ENCODE data around the gene CHRNA4.
"Not testable (repeated sequence)": the region's sequence is repeated elsewhere in the genome, so short reads cannot be mapped to it uniquely, and the experiment has no call there.

Gene CHRNA4

DNA sequence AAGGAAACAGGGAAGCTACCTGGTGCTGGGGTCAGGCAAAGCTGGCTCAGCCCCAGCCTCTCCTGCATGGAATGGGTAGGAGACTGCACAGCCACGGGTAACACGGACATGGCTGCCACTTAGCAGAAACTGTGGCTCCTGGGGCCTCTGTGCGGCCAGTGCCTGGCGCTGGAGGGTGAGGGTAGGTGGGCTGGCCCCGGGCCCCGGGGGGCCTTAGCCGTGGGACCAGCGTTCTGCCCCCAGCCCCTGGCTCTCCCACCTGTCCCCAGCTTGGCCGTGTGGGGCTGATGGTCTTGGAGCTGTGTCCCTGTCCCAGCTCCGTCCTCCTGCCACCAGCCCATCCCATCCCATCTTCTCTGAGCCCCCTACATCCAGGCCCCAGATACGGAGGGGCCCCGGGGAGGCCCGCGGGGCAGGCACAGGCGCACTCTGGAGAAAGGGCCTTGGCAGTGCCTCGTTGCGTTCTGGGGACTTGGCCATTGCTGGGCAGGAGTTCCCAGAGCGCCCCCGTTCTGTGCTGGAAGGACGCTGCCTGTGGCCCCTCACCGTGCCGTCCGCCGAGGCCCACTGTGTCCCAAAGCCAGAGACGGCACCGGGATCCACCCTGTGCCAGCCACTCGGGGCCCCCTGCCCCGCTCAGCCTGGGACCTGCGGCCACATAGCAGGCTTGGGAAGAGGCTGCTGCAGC, 12.2 kb downstream of the CHRNA4 start:
- DNase-seq (ENCODE audit: low spot score) = no peak

DNA sequence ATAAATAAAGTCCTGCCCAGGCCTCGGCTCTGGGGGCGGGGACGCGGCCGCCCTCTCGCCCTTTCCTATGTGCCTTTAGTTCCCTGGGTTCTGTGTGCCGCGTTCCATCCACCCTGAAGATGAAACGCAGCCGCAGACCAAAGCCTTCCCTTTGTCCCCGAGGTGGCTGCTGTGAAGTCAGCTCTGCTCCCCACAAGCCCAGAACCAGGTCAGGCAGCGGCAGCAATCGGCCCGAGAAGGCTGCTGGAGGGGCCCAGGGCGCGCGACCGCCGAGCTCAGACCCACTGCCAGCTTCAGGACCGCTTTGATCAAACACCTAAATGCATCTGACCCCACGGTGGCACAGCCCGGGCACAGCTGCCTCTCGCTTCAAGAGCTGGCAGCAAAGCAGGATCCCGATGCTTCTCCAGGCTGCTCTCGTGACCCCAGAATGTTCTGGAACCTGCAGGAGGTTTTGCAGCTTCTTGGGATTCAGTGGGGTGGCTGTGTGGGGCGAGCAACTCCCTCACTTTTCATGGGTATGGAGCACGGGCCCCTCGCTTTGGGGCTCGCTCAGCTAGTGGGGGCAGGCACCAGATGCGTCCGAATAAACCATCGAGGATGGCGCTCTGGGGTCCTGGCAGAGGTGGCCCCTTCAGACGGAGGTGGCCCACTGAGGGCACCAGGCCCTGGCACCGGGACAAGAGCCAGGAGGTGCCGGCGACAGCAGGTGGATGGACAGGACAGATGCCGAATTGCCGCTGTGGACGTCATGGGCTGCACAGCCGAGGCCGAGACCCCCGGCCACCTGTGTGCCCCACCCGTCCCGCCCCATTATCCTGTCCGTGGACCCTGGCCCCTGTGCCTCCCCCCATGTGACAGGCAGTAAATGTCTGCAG, 13.0 kb downstream of the CHRNA4 start:
- DNase-seq (ENCODE audit: low spot score) = no peak

DNA sequence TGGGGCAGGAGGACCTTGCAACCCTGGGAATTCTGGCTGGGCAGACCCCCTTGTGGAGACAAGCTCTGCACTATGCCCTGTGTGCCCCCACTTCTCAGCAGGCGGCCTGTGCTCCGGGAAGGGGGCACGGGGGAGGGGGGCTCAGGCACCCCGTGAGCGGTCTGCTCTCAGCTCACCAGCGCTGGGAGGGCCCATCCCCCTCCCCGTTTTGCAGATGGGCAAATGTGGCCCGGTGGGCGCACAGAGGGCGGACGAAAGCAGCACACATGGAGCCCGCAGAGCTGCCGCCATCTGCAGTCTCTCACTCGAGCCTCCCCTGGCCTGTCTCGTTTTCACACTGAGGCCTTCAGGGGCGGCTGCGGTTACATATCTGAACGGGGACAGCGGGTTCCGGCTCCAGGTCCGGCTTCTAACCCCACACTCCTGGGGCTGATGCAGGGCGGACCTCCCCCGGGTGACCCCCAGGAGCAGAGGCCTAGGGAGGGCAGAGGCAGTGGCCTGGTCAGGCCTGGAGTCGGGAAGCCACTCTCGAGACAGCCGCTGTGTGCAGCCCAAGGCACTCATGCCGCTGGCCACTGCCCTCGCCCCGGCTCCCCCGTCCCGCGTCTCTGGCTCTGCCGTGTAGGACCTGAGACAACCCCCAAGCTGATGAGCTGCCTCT, 13.9 kb downstream of the CHRNA4 start:
- DNase-seq (ENCODE audit: low spot score) = no peak

DNA sequence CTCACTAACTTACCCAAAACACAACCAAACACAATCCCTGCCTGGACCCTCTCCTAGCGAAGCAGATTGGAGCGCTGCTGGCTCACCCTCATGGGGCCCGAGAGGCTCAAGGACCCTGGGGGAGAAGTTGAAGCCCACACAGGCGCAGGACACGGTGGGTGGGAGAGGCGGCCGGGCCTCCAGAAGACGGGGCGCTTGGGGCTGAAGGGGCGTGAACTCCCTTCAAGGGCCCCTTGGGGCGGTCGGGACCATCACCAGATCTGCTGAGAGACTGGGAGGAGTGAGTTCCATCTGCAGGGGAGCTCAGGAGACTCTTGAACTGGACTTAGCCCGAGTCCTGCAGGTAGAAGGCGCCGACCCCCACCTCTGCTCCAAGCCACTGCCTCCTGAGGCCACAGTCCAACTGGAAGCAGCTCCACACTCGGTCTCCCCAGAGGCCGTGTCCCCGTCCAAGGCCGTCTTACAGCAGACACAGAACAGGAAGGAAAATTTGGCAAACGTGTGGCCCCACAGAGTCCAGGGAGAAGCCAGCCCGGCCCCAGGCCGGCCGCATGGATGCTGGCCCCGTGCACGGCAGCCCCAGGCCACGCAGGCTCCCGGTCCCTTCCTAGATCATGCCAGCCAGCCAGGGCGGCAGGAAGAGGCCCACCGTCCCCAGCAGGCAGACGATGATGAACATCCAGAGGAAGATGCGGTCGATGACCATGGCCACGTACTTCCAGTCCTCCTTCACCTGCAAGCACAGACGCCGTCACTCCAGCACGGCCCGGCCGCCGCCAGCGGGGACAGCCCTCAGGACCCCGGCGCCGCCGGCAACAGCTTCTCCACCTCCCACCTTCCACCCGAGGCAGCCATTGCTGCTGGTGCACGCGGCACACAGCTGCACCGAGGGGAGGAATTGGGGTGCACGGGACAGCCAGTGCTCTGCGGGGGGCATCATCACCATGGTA, 14.7 kb downstream of the CHRNA4 start:
- no peak for DNase-seq (ENCODE audit: low spot score)

DNA sequence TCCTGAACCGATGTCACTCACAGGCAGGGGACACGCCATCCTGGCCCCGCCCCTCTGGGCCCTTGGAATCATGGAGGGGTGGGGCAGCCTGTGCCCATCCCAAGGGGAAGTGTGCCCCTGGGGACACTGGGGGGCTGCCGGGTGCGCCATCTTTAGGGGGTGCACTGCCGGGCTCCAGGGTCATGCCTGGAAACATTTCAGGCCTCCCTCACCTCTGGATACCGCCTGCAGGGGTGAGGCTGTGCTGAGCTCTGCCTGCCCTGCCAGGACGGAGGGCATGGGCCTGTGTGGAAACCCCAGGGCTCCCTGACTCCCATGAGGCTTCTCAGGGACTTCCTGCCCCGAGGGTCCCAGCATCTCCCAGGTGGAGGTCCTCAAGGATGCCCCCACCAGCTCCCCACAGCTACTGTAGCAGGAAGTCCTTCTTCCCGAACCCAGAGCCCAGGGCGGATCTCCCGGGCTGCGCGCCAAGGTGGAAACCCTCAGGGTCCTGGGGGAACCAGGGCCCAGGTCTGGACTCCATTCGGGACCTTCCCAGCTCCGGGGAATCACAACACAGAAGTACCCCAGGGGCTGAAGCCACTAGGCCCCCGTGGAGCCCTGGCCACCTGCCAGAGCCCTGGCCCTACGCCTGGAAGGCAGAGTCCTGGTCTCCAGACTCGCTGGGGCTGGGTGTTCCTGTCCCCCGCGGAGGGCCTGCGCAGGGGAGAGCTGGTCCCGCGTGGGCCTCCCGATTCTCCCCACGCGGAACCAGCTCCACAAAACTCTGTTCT, 15.6 kb downstream of the CHRNA4 start:
- no peak for DNase-seq (ENCODE audit: low spot score)

DNA sequence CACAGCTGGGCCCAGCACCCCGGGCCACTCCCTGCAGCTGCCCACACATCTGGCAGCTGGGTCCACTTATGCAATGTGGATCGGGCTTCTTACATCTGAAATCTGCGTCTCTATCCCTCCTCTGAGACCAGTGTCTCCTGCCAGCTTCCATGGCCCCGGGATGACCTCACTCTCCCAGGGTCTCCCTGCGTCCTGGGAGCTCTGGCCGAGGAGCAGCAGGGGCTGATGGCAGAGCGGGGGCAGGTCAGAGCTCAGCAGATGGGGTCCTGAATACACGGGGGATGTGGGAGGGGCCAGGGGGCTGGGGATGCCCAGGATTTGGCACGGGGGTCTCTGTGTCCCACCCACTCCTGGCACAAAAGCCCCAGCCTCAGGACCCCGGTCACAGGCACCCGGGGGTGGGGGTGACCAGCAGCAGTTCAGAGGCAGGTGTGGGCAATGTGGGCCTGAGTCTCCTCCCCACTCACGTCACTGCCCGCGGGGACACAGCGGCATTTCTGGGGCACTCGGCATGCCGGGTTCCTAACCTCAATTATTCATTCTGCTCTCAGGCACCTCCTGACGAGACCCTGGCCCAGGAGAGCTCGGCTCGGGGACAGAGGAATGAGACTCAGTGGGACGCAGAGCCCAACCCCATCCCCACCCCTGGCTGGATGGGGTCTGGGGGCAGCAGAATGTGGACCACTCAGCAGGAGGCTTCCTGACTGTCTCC, 16.4 kb downstream of the CHRNA4 start:
- no peak for DNase-seq (ENCODE audit: low spot score)

DNA sequence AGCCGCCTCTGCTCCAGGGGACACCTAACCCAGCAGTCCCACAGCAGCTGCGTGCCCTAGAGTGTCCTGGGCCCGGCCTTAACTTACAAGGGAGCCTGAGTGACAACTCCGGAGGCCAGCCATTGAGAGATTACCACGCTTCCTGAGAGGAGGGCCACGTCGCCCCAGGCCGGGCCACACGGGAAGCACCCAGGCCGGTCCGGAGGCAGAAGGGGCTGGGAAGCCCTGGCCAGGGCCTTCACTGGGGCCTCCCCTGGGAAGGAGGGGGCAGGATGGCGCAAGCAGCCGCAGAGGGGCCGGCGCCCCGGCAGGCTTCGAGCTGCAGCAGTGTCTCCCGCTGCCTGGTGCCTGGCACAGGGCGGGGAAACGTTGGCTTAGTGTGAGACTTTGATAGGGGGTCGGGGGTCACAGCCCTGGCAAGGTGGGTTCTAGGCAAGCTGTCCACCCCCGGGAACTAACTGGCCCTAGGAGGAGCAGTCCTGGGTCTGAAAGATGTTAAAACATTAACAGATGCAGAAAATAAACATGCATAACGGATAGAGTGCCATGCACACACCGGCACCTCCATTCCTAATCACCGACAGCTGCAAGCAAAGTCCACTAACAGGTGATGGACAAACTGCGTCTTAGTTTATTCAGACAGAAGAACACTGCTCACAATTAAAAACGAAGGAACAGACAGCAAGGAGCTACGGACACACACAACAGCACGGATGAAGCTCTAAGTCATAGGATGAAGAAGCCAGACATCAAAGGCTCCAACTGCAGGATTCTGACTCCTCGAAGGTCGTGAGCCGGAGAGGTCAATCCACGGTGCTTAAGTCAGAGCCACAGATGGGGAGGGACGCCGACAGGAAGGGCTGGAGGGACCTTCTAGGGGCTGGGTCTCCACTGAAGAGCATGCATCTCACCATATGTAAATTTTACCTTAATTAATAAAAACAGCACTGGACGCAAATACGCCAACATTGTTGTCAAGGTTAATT, 17.4 kb downstream of the CHRNA4 start:
- DNase-seq (ENCODE audit: low spot score) = no peak

DNA sequence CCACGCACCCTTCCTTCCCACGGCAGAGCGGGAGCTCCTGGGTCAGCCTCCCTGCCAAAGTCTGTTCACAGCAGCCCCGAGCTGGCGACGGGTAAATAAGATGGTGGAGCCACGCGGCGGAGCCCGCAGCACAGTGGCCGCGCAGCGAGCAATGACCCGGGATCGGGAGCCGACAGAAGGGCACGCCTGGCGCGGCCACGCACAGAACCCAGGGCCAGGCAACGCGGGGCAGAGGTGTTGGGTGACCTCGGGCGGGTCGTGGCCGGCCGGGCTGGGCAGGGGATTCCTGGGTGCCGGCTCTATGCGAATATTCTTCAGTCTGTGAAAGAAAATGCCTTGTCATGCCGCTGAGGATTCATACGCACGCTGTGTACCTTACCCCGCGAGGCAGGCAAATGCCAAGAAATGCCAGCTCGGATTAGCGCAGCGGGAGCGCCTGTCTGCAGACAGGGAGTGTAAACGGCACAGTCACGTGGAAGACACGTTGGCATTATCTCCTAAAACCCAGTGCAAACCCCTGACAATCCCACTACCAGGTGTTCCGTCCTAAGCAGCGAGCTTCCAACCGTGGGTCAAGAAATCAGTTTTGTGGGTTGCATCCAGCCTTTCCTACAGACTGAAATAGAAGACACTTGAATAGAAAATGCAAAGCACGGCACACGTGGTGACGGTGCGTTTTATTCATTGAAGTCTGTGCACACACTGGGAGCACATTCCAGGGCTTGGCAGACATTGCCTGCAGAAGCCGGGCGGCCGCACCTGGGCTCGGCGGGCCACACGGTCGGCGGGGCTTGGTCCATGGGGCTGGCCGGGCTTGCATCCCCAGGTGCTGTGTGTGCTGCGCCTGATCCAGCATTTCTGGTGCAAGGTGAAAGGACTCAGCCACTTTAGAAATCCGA, 18.3 kb downstream of the CHRNA4 start:
- DNase-seq (ENCODE audit: low spot score) = no peak

DNA sequence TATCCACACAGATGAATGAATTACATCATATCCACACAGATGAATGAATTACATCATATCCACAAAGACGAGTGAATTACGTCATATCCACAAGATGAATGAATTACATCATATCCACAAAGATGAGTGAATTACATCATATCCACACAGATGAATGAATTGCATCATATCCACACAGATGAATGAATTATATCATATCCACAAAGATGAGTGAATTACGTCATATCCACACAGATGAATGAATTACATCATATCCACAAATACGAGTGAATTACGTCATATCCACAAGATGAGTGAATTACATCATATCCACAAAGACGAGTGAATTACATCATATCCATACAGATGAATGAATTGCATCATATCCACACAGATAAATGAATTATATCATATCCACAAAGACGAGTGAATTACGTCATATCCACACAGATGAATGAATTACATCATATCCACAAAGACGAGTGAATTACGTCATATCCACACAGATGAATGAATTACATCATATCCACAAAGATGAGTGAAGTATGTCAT, 20.9 kb downstream of the CHRNA4 start:
- not testable (repeated sequence) for DNase-seq (ENCODE audit: low spot score)

DNA sequence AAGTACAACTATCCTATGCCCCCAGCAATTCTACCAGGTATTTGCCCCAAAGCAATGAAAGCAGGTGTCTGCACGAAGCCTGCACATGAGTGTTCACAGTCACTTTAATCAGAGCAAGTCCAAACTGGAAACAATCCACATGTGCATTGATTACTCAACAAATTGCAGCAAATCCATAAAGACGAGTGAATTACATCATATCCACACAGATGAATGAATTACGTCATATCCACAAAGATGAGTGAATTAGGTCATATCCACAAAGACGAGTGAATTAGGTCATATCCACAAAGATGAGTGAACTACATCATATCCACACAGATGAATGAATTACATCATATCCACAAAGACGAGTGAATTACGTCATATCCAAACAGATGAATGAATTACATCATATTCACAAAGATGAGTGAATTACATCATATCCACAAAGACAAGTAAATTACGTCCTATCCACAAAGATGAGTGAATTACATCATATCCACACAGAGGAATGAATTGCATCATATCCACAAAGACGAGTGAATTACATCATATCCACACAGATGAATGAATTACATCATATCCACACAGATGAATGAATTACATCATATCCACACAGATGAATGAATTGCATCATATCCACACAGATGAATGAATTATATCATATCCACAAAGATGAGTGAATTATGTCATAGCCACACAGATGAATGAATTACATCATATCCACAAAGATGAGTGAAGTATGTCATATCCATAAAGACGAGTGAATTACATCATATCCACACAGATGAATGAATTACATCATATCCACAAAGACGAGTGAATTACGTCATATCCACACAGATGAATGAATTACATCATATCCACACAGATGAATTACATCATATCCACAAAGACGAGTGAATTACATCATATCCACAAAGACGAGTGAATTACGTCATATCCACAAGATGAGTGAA, 21.7 kb downstream of the CHRNA4 start:
- DNase-seq (ENCODE audit: low spot score) = not testable (repeated sequence)

DNA sequence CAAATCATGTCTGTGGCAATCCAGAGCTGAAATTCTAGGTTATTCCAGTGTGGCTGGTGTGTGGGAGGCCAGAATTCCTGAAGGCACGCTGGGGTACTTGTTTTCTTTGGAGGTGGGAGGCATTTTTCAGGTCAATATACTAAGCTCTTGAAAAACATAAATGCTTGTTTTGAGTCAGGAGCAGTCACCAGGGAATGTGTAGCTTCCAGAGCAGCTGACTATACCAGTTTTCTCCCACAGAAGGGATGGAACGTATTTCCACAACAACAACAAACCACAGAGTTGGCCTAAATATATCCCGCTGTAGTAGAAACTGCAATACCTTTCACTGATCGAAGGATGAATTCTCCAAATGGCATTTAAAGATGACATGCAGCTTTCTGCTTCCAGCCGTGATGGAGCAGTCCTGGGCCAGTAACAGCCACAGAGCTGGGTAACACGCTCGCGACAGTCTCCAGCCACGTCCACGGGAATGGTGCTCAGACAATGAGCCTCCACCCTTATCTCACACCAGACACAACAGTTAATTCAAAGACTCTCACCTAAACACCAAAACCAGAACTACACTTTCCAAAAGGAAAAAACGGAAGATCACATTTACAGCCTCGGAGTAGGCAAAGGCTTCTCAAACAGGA, 23.2 kb downstream of the CHRNA4 start:
- DNase-seq (ENCODE audit: low spot score) = no peak

DNA sequence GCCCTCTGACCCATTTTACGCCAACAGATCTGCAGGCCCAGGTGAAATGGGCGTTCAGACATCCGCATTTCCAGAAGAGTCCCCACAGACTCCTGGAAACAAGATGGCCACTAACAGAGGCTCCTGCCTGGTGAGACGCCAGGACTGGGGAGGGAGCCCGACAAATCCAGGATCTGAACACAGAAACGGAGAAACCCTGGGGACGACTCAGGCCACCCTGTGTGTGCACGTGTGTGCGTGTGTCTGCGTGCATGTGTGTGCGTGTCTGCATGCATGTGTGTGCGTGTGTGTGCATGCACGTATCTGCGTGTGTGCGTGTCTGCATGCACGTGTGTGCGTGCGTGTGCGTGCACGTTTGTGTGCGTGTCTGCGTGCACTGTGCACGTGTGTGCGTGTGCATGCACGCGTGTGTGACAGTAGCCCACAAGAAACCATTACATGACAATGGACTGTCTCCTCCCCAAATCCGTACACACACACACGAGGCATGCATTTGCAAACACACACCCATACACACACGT, 24.9 kb downstream of the CHRNA4 start:
- no peak for DNase-seq (ENCODE audit: low spot score)

DNA sequence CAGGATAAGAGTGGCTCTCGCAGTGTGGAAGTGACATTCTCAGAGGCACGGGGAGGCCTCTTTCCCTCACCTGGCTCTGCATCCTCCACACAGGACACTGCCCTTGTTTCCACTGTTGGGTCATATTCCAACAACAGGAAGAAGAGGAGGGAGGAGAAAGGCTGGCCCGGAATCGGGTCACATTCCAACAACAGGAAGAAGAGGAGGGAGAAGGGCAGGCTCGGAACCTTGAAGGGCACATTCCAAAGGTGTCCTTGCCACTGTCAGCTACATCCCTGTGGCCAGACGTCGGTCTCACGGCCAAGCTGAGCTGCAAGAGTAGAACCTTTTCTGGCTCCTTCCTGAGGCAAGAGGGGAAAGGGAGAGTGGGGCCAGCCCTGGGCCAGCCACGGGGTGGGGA, 25.4 kb downstream of the CHRNA4 start:
- no peak for DNase-seq (ENCODE audit: low spot score)

DNA sequence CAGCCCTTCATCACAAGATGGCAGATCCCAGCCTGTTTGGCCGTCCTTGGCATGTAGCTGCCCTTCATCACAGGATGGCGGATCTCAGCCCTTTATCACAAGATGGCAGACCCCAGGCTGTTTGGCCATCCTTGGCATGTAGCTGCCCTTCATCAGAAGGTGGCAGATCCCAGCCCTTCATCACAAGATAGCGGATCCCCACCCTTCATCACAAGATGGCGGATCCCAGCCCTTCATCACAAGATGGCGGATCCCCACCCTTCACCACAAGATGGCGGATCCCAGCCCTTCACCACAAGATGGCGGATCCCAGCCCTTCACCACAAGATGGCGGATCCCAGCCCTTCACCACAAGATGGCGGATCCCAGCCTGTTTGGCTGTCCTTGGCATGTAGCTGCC, 26.1 kb downstream of the CHRNA4 start:
- not testable (repeated sequence) for DNase-seq (ENCODE audit: low spot score)

DNA sequence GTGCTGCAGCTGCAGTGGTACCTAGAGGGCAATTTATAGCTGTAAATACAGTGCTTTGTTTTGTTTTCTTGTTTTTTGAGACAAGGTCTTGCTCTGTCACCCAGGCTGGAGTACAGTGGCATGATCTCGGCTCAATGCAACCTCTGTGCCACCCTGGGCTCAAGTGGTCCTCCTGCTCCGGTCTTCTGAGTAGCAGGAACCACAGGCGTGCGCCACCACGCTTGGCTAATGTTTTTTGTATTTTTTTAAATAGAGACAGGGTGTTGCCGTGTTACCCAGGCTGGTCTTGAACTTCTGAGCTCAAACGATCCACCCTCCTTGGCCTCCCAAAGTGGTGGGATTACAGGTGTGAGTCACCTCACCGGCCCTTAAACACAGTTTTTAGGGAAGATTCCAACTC, 26.8 kb downstream of the CHRNA4 start:
- DNase-seq (ENCODE audit: low spot score) = no peak
